Lung (tissue), 12 donors: Measurements from ENCODE around the gene TAS1R2. TPM values are rescaled to one million over a fixed set of nuclear protein-coding genes. Genes with fewer than 3 reads are reported as not detected.
"Not testable (repeated sequence)": the region's sequence is repeated elsewhere in the genome, so short reads cannot be mapped to it uniquely, and the experiment has no call there.

Experiments used
- ATAC-seq: fragments of 200-7000 bp; cut with Tn5 transposase; one replicate; pipeline ENCODE4 v1.9.1; 2020; ENCODE audit warnings: moderate number of reproducible peaks; ENCODE audit not compliant: insufficient read depth, low FRiP score
- DNase-seq, 3 donors: peaks; one replicate each; pipeline ENCODE4 v3.0.0-alpha.2; 2013 to 2017
- H3K27ac ChIP-seq, 2 donors: one replicate each; pipeline ENCODE4 v1.5.1; 2013; ENCODE audit warnings: mild to moderate bottlenecking in 2 of 2, moderate library complexity in 2 of 2, control low read depth in 1 of 2, inconsistent platforms in 1 of 2, low read depth in 1 of 2, low read length in 1 of 2
- H3K27me3 ChIP-seq, 3 donors: one replicate each; pipeline ENCODE4 v1.5.1; 2013; ENCODE audit warnings: low read length in 2 of 3; ENCODE audit not compliant: control insufficient read depth in 3 of 3, insufficient read depth in 3 of 3
- H3K36me3 ChIP-seq, 4 donors: one replicate each; pipeline ENCODE4 v1.5.1; 2013; ENCODE audit warnings: low read length in 4 of 4, mild to moderate bottlenecking in 1 of 4, moderate library complexity in 1 of 4; ENCODE audit not compliant: control insufficient read depth in 4 of 4, insufficient read depth in 4 of 4
- H3K4me1 ChIP-seq, 5 donors: one replicate each; pipeline ENCODE4 v1.5.1; 2013; ENCODE audit warnings: low read length in 5 of 5, mild to moderate bottlenecking in 2 of 5, moderate library complexity in 1 of 5; ENCODE audit not compliant: control insufficient read depth in 5 of 5, insufficient read depth in 5 of 5
- H3K4me3 ChIP-seq: one replicate; pipeline ENCODE4 v1.5.1; 2013; ENCODE audit warnings: mild to moderate bottlenecking, control low read depth, moderate library complexity
- H3K9ac ChIP-seq, 2 donors: one replicate each; pipeline ENCODE4 v1.5.1; 2013; ENCODE audit warnings: low read length in 2 of 2, control low read depth in 1 of 2; ENCODE audit not compliant: insufficient read depth in 1 of 2
- H3K9me3 ChIP-seq, 4 donors: one replicate each; pipeline ENCODE4 v1.5.1; 2013; ENCODE audit warnings: low read length in 3 of 4, mild to moderate bottlenecking in 1 of 4, moderate library complexity in 1 of 4; ENCODE audit not compliant: control insufficient read depth in 4 of 4, insufficient read depth in 3 of 4
- WGBS, 2 donors: extraction: QIAGEN DNeasy Blood & Tissue Kit; methylation state at CpG; one replicate each; pipeline ENCODE4 v1.1.7; 2013; 5-methylcytosine and 5-hydroxymethylcytosine counted together
- polyA plus RNA-seq, 2 donors: library from polyadenylated mRNA; stranded (reverse); fragments of 200-250 nt; gene quantifications; one replicate each; pipeline ENCODE4 v1.2.1, GENCODE V29; 2013
- total RNA-seq, 2 donors: library from RNA; depleted of rRNA in 1 of 2; stranded (reverse); fragments of >200 nt in 1 of 2; gene quantifications; one replicate each; pipeline ENCODE4 v1.2.1, GENCODE V29; 2014 to 2021
- TF ChIP-seq, protein P1 (sequence below): IDR thresholded peaks from 2 replicates; pipeline ENCODE4 v1.5.1; 2012; ENCODE audit warnings: mild to moderate bottlenecking; ENCODE audit errors: control extremely low read depth, extremely low read depth
- donor health status: control.
- donor health status: control.
- donor health status: Bipolar disorder and iron deficiency.
- donor health status: healthy.
- donor health status: DM: yes; HTN: yes; CAD: no.

TAS1R2 gene
- total and polyA plus RNA-seq, 4 donors: not detected

DNA sequence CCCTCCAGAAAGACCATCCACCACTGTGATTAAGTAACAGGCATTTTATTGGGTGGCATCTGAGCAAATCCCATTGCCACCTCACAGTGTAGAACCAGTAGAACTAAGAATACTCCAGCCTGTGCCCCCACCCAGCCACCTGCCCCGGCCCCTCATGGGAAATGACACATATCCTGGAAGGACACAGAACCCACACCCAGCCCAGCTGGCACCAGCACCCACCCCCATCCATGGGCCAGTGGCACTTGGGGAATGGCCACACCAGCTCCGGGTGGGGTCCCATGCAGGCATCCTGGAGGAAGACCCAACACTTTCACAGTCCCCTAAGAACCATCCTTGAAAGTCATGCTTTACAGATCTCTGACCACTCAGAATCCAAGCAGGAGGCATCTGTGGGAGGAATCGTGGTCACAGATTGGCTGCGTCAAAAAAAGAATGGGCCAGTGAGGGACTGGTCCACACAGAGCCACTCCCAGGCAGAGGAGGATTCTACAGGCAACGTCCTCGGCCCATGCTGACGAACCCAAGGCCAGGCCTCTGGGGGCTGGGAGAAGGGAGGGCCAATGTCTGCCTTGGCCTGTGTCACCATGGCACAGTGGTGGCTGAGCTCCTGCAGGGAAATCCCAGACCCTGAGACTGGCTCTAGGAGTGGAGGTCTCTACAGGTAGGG, 12.1 kb upstream of the TAS1R2 start:
- Histone ChIP-seq H3K4me1 (peaks cover 0 to 4% (median 0%) of the 10 kb centered on the region in 5 donors), H3K9ac (no peak overlapping the region), H3K9me3 (no peaks in the 10 kb centered on the region), H3K27ac (no peak overlapping the region), H3K36me3 (peaks cover 0 to 4% (median 0%) of the 10 kb centered on the region in 4 donors), H3K27me3 (no peaks in the 10 kb centered on the region), H3K4me3 (no peak overlapping the region)
- ATAC-seq (no peak), DNase-seq (no peak)
- TF ChIP-seq, protein P1, sequence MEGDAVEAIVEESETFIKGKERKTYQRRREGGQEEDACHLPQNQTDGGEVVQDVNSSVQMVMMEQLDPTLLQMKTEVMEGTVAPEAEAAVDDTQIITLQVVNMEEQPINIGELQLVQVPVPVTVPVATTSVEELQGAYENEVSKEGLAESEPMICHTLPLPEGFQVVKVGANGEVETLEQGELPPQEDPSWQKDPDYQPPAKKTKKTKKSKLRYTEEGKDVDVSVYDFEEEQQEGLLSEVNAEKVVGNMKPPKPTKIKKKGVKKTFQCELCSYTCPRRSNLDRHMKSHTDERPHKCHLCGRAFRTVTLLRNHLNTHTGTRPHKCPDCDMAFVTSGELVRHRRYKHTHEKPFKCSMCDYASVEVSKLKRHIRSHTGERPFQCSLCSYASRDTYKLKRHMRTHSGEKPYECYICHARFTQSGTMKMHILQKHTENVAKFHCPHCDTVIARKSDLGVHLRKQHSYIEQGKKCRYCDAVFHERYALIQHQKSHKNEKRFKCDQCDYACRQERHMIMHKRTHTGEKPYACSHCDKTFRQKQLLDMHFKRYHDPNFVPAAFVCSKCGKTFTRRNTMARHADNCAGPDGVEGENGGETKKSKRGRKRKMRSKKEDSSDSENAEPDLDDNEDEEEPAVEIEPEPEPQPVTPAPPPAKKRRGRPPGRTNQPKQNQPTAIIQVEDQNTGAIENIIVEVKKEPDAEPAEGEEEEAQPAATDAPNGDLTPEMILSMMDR: no peak
- WGBS, 2 donors: 82 to 91% methylated on average over 7 of the region's 7 CpGs

DNA sequence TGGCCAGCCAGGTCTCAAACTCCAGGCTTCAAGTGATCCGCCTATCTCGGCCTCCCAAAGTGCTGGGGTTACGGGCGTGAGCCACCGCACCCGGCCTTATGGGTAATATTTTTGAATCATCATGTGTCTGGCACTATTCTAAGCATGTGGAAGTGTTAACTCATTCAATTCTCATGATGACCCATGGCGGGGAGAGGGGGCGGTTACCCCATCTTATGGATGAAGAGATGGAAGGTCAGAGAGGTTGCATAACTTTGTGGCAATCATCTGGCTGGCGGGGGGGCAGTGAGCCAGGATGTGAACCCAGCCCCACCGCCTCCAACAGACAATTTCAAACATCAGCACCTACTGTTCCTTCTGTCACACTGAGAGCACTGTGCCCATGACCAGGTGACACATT, 11.5 kb upstream of the TAS1R2 start:
- H3K36me3 ChIP-seq: peaks cover 0 to 4% (median 0%) of the 10 kb centered on the region in 4 donors
- no peak for ATAC-seq
- 78 to 87% methylated on average over 10 of the region's 10 CpGs for WGBS, 2 donors

DNA sequence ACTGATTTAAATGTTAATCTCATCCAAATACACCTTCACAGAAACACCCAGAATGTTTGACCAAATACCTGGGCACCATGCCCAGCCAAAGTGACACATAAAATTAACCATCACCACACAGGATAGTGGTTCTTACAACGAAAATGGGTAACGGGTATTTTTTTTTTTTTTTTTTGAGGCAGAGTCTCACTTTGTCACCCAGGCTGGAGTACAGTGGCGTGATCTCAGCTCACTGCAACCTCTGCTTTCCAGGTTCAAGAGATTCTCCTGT, 11.1 kb upstream of the TAS1R2 start:
- ATAC-seq, H3K4me3 ChIP-seq, H3K27me3 ChIP-seq, DNase-seq, H3K4me1 ChIP-seq, H3K27ac ChIP-seq, H3K9me3 ChIP-seq, H3K36me3 ChIP-seq, H3K9ac ChIP-seq: not testable (repeated sequence)
- WGBS, 2 donors: 63 to 69% methylated on average over 3 of the region's 3 CpGs

More for the DNA sequence above, 11.5 kb upstream of the TAS1R2 start:
- no peak for DNase-seq
- peaks cover 0 to 4% (median 0%) of the 10 kb centered on the region in 5 donors for H3K4me1 ChIP-seq
- H3K27ac ChIP-seq: no peak overlapping the region
- no peak overlapping the region for H3K9ac ChIP-seq
- no peaks in the 10 kb centered on the region for H3K27me3 ChIP-seq
- TF ChIP-seq, protein P1: no peak
- no peak overlapping the region for H3K4me3 ChIP-seq
- H3K9me3 ChIP-seq: no peaks in the 10 kb centered on the region

DNA sequence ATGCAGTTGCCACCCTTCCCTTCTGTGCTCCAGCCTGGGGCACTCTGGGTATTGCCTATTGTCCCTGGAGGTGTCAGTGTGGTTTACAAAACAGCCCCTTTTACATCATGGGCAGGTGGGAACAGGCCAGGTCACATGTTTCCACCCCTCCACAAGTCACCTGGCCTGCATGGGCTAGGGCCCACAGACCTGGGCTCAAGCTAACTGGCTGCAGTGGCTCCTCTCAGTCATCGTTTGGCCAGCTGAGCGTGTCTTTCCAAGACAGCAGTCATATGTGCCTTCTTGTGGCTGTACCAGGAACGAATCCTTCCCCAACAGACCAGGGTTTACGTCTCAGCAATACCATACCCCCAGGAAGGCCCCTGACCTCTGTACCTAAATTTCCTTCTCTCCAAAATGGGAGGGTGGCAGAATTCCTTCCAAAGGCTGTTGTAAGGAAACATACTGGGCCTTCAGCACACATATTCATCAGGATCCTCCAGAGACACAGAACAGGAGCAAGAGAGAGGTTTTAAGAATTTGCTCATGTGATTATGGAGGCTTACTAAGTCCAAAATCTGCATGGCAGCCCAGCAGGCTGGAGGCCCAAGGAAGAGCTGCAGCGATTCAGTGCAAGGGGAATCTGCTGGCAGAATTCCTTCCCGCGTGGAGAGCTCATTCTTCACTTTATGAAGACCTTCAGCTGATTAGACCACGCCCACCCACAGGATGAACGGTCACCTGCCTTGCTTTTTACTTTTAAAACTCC, 10.6 kb upstream of the TAS1R2 start:
- Histone ChIP-seq H3K27me3 (no peaks in the 10 kb centered on the region), H3K4me1 (peaks cover 0 to 4% (median 0%) of the 10 kb centered on the region in 5 donors), H3K27ac (no peak overlapping the region), H3K4me3 (no peak overlapping the region), H3K36me3 (peaks cover 0 to 4% (median 0%) of the 10 kb centered on the region in 4 donors), H3K9ac (no peak overlapping the region), H3K9me3 (no peaks in the 10 kb centered on the region)
- TF ChIP-seq, protein P1: no peak
- ATAC-seq (no peak), DNase-seq (no peak)
- 67 to 78% methylated on average over 9 of the region's 9 CpGs for WGBS, 2 donors
